Duodenal mucosa (tissue), 2 donors: ENCODE data around the gene CRHBP.
"Not testable (repeated sequence)": the region's sequence is repeated elsewhere in the genome, so short reads cannot be mapped to it uniquely, and the experiment has no call there.

Experiments
- H3K27ac ChIP-seq: one replicate; pipeline ENCODE4 v1.7.0; 2013; ENCODE audit warnings: low read depth, low read length
- H3K27me3 ChIP-seq, 2 donors: one replicate each; pipeline ENCODE4 v1.7.0; 2013; ENCODE audit warnings: low read length in 2 of 2, control low read depth in 1 of 2; ENCODE audit not compliant: insufficient read depth in 2 of 2, control insufficient read depth in 1 of 2
- H3K36me3 ChIP-seq, 2 donors: one replicate each; pipeline ENCODE4 v1.7.0; 2013; ENCODE audit warnings: low read length in 2 of 2, control low read depth in 1 of 2; ENCODE audit not compliant: insufficient read depth in 2 of 2, control insufficient read depth in 1 of 2
- H3K4me1 ChIP-seq, 2 donors: one replicate each; pipeline ENCODE4 v1.7.0; 2013; ENCODE audit warnings: low read length in 2 of 2, control low read depth in 1 of 2; ENCODE audit not compliant: insufficient read depth in 2 of 2, control insufficient read depth in 1 of 2
- H3K4me3 ChIP-seq, 2 donors: one replicate each; pipeline ENCODE4 v1.7.0; 2013; ENCODE audit warnings: low read length in 2 of 2, low read depth in 1 of 2
- H3K9ac ChIP-seq, 2 donors: one replicate each; pipeline ENCODE4 v1.7.0; 2013; ENCODE audit warnings: low read length in 2 of 2, low read depth in 1 of 2
- H3K9me3 ChIP-seq, 2 donors: one replicate each; pipeline ENCODE4 v1.7.0; 2013; ENCODE audit warnings: low read length in 2 of 2, control low read depth in 1 of 2; ENCODE audit not compliant: control insufficient read depth in 1 of 2

The CRHBP gene, protein sequence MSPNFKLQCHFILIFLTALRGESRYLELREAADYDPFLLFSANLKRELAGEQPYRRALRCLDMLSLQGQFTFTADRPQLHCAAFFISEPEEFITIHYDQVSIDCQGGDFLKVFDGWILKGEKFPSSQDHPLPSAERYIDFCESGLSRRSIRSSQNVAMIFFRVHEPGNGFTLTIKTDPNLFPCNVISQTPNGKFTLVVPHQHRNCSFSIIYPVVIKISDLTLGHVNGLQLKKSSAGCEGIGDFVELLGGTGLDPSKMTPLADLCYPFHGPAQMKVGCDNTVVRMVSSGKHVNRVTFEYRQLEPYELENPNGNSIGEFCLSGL

DNA sequence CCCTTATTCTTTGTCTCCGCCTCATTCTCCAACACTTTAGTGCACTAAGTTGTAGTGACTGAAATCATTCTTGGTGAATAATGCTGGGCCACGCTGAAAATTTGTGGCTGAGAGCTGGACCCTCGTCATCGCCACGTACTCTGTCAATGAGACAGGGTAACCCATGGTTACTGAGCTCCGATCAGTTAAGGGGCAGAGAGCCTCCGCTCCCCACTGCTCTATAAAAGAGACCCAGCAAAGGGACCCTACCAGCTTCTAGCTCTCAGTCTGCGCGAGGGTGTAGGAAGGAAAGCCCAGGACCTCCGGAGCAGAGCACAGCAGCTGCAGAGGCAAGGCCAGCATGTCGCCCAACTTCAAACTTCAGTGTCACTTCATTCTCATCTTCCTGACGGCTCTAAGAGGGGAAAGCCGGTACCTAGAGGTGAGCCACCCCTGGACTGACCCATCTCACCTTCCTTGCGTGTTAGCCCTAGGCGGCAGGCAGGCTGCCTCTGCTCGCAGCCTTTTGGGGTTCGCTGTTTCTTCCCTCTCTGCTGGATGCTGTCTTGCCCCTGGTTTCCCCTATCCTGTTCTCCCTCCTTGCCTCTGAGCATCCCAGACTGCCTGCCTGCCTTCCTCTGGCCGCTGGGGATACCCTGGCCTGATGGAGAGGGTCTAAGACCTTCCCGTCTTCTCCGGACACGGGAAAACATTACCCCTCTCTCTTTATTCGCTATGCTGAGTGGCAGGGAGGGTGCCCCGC is at the start of gene CRHBP:
Gene CRHBP, plus strand, starts transcription at position 251 of the 742 bp plus-strand sequence. Its CDS starts 90 bp downstream, at position 341.
- H3K9ac ChIP-seq: no peak within 1 kb of the TSS
- peaks cover 14 to 35% of the 10 kb centered on the region in 2 donors for H3K27me3 ChIP-seq

DNA sequence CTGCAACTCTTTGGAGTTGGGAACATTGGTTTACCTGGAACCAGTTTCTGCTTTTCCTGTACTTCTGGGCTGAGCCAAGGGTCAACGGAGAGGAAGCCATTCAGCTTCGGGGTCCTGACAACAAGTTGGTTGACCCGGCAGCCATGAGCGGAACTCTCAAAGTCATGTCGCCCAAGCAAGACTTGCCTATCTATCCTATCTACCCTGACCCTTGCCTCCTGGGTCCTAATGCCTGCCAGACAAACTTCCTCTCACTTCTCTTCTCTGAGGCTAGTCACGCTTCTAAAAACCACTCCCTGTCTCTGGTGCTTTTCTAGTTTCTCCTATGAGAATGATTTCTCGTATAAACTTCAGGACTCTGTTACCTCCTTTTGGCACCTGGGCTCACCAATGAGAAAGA is 44.7 kb upstream of the CRHBP start:
- Histone ChIP-seq H3K27me3 (no peaks in the 10 kb centered on the region), H3K4me1 (no peaks in the 10 kb centered on the region), H3K9me3 (no peaks in the 10 kb centered on the region), H3K27ac (no peak overlapping the region), H3K4me3 (no peak overlapping the region), H3K9ac (no peak overlapping the region), H3K36me3 (no peaks in the 10 kb centered on the region)

More for the DNA sequence above, at the start of gene CRHBP:
- Histone ChIP-seq H3K4me3 (no peak within 1 kb of the TSS), H3K4me1 (no peaks in the 10 kb centered on the region), H3K9me3 (no peaks in the 10 kb centered on the region), H3K27ac (no peak within 1 kb of the TSS), H3K36me3 (no peaks in the 10 kb centered on the region)

DNA sequence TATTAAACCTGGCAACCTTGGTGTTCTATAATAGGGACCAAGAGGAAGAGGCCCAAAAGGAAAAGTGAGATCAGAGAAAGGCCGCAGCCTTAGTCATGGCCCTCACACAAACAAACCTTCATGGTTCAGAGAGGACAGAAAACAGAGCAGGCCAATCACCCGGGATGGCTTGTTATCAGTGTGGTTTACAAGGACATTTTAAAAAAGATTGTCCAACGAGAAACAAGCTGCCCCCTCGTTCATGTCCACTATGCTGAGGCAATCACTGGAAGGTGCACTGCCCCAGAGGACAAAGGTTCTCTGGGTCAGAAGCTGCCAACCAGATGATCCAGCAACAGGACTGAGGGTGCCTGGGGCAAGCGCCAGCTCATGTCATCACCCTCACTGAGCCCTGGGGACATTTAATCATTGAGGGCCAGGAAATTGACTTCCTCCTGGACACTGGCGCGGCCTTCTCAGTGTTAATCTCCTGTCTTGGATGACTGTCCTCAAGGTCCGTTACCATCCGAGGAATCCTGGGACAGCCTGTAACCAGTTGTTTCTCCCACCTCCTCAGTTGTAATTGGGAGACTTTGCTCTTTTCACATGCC is 42.4 kb upstream of the CRHBP start:
- not testable (repeated sequence) for H3K9ac ChIP-seq, H3K27me3 ChIP-seq, H3K4me3 ChIP-seq, H3K9me3 ChIP-seq, H3K4me1 ChIP-seq, H3K36me3 ChIP-seq, H3K27ac ChIP-seq

DNA sequence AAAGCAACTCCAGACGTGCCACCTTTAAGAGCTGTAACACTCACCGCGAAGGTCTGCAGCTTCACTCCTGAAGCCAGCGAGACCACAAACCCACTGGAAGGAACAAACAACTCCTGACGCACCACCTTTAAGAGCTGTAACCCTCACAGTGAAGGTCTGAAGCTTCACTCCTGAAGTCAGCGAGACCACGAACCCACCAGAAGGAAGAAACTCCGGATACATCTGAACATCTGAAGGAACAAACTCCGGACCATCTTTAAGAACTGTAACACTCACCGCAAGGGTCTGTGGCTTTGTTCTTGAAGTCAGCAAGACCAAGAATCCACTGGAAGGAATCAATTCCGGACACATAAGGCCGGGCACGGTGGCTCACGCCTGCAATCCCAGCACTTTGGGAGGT is 38.2 kb upstream of the CRHBP start:
- not testable (repeated sequence) for H3K27me3 ChIP-seq, H3K4me1 ChIP-seq, H3K36me3 ChIP-seq, H3K9ac ChIP-seq, H3K4me3 ChIP-seq, H3K9me3 ChIP-seq, H3K27ac ChIP-seq

DNA sequence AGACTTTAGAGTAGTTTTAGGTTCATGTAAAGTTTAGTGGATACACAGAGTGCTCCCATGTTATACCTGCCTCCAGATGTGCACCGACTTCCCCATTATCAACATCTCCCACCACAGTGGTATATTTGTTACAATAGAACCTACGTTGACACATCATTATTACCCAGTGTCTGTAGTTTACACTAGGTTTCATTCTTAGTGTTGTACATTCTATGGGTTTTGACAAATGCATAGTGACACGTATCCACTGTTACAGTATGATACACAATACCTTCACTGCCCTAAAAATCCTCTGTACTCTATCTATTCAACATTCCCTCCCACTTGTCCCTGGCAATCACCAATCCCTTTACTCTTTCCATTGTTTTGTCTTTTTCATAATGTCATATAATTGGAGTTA is 34.3 kb upstream of the CRHBP start:
- Histone ChIP-seq H3K9ac (no peak overlapping the region), H3K9me3 (peaks cover 0 to 4% of the 10 kb centered on the region in 2 donors), H3K36me3 (no peaks in the 10 kb centered on the region), H3K27ac (no peak overlapping the region), H3K27me3 (no peaks in the 10 kb centered on the region), H3K4me1 (no peaks in the 10 kb centered on the region), H3K4me3 (no peak overlapping the region)

DNA sequence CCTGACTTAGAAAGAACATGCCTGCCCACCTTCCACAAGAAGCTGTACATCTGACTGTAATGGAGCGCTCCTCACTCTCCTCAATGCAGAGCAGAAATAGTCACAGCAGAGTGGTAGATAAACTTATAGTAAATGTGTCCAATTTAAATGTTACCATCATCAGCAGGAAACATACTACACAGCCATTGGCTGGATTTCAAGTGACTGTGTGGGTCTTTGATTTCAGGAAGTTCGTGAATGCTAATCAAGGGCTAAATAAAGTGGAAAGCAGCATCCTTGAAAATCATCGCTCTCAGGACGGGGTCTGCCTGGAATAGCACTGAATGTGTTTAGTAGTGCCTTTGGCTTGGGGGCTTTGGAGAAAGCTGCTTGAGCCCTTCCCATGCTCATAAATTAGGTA is 32.4 kb upstream of the CRHBP start:
- no peaks in the 10 kb centered on the region for H3K36me3 ChIP-seq
- no peaks in the 10 kb centered on the region for H3K27me3 ChIP-seq
- no peak overlapping the region for H3K9ac ChIP-seq
- no peak overlapping the region for H3K4me3 ChIP-seq
- H3K9me3 ChIP-seq: no peaks in the 10 kb centered on the region
- H3K27ac ChIP-seq: no peak overlapping the region
- H3K4me1 ChIP-seq: no peaks in the 10 kb centered on the region

DNA sequence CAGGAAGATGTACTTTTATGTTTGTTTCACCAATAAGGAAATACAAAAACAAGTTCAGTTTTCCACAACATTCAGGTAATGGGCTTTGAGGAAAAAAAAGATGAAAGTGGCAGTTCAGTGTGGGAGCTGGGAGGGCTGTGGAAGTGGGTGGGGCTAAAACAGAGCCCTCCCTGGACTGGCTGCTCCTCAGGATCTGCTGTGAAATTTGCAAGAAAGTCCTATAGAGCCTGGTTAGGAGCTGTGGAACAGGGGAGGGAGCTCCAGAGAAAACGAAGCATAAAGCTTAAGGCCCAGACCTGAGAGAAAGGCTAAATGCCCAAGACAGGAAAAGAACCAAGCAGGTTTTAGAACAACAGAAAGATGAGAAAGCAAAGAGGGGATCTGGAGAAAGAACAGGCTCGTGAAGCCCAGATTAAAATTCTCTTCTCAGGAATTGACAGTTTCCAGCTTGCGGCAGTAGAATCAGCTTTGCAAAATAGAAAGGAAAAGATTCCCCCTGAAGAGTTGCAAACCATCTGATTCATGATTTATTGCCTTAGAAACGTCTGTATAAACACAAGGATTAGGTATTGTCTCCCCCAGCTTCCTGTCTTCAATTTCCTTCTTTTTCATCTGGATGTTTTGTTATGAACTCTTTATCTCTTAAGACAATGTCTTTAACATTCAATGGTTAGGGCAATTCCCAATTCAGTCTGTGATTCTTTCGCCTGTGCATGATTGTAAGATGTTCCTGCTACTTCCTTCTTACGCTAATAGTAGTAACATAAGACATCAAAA is 26.3 kb upstream of the CRHBP start:
- no peak overlapping the region for H3K27ac ChIP-seq
- H3K4me3 ChIP-seq: no peak overlapping the region
- H3K4me1 ChIP-seq: no peaks in the 10 kb centered on the region
- peaks cover 0 to 2% of the 10 kb centered on the region in 2 donors for H3K27me3 ChIP-seq
- H3K9me3 ChIP-seq: no peaks in the 10 kb centered on the region
- no peak overlapping the region for H3K9ac ChIP-seq
- H3K36me3 ChIP-seq: no peaks in the 10 kb centered on the region

DNA sequence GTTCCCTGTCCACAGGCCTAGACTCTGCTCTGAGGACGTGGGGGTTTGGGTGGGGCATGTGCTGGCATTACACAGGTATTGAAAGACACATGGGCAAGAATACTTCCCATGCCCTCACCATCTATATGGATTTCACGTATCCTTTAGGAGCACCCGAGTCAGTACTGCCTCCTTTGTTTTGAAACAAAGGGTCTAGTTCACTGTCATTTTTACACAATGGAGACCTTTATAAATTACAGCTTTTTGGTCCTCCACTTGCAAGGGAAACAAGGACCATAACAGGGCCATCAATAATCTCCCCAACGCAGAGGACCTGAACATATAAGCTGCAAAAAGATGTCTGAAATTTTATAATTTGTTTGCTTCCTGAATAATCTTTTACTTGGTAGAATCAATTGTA is 24.9 kb upstream of the CRHBP start:
- H3K4me1 ChIP-seq: no peaks in the 10 kb centered on the region
- no peak overlapping the region for H3K4me3 ChIP-seq
- no peaks in the 10 kb centered on the region for H3K9me3 ChIP-seq
- H3K27me3 ChIP-seq: peaks cover 0 to 2% of the 10 kb centered on the region in 2 donors
- H3K9ac ChIP-seq: no peak overlapping the region
- no peaks in the 10 kb centered on the region for H3K36me3 ChIP-seq
- no peak overlapping the region for H3K27ac ChIP-seq

DNA sequence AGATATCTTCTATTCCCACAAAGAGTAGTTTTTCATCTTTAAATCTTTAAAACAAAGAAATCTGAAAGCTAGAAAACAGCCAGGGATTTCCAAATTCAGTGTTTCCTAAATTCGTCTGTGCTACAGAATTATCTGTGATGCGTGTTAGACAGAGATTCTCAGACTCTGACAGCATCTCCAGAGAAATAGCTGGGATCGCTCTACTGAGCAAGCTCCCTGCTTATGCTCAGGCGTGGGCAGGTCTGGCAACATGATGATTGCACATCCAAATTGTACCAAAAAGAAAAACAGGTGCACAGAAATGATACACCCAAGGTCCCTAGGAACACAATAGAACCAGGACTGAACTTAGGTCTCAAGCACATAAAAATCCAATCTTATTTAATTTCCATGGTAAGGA is 22.8 kb upstream of the CRHBP start:
- H3K27me3 ChIP-seq: peaks cover 0 to 2% of the 10 kb centered on the region in 2 donors
- no peaks in the 10 kb centered on the region for H3K36me3 ChIP-seq
- H3K4me1 ChIP-seq: no peaks in the 10 kb centered on the region
- H3K9ac ChIP-seq: no peak overlapping the region
- no peak overlapping the region for H3K27ac ChIP-seq
- no peak overlapping the region for H3K4me3 ChIP-seq
- no peaks in the 10 kb centered on the region for H3K9me3 ChIP-seq

DNA sequence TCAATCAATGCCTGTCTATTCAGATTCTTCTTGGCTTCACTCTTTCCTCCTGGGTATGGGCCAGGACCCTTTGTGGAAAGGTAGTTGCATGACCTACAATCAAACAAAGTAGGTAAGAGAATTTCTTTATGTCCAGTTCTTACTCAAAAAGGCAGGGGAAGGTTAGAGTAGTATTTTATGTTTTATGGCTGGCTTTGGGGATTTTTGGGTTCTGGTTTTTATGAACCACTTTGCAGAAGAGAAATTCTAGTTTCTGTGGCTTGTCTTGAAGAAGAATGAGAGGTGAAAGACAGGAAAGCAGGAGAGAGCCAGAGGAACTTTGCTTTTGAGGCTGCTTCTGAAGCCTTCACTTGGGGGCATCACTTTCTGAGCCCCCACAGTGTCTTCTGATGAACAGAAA is 14.7 kb upstream of the CRHBP start:
- Histone ChIP-seq H3K4me3 (no peak overlapping the region), H3K27me3 (no peaks in the 10 kb centered on the region), H3K36me3 (no peaks in the 10 kb centered on the region), H3K4me1 (no peaks in the 10 kb centered on the region), H3K9me3 (no peaks in the 10 kb centered on the region), H3K9ac (no peak overlapping the region), H3K27ac (no peak overlapping the region)
